Dedifferentiated amniotic fluid mesenchymal stem cell (primary cell): Measurements from ENCODE around the gene SLC44A4.
"Not testable (repeated sequence)": the region's sequence is repeated elsewhere in the genome, so short reads cannot be mapped to it uniquely, and the experiment has no call there.

Experiments used
- DNase-seq: peaks from one replicate; pipeline ENCODE4 v3.0.0-alpha.2; 2016; ENCODE audit errors: extremely low spot score

Gene SLC44A4

DNA sequence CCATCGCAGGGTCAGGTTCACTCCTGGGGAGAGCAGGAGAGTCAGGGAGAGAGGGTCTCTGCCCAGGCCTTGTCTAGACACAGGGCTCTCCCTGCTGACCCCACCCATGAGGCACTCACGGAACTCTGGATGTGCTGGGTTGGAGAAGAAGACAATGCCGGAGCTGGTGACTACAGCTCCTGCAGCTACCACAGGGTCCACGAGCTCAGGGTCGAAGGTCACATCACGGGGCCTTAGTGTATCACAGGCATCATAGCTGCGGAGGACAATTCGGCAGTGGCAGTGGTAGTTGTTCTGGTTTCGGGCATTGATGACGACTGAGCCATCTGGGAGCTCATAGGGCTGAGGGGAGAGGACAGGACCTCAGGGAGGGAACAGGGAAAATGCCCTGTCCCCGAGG is 18.9 kb downstream of the SLC44A4 start:
- DNase-seq, result no peak

DNA sequence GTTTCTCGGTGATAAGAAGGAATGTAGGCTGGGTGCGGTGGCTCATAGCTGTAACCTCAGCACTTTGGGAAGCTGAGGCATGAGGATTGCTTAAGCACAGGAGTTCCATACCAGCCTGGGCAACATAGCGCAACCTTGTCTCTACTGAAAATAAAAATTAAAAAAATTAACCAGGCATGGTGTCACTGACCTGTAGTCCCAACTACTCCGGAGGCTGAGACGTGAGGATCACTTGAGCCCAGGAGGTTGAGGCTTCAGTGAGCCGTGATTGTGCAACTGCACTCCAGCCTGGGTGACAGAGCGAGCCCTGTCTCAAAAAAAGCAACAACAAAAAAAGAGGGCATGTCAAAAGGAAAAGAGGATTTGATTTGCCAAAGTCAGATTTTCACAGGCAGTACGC is 20.1 kb downstream of the SLC44A4 start:
- no peak for DNase-seq

DNA sequence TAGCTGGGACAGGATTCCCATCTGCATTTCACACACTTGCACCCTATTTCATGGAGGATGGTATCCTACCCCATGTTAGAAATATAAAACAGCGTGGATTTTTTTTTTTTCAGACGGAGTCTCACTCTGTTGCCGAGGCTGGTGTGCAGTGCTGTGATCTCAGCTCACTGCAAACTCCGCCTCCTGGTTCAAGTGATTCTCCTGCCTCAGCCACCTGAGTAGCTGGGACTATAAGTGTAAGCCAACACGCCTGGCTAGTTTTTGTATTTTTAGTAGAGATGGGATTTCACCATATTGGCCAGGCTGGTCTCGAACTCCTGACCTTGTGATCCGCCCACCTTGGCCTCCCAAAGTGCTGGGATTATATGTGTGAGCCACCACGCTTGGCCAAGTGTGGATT is 21.0 kb downstream of the SLC44A4 start:
- DNase-seq, result not testable (repeated sequence)

DNA sequence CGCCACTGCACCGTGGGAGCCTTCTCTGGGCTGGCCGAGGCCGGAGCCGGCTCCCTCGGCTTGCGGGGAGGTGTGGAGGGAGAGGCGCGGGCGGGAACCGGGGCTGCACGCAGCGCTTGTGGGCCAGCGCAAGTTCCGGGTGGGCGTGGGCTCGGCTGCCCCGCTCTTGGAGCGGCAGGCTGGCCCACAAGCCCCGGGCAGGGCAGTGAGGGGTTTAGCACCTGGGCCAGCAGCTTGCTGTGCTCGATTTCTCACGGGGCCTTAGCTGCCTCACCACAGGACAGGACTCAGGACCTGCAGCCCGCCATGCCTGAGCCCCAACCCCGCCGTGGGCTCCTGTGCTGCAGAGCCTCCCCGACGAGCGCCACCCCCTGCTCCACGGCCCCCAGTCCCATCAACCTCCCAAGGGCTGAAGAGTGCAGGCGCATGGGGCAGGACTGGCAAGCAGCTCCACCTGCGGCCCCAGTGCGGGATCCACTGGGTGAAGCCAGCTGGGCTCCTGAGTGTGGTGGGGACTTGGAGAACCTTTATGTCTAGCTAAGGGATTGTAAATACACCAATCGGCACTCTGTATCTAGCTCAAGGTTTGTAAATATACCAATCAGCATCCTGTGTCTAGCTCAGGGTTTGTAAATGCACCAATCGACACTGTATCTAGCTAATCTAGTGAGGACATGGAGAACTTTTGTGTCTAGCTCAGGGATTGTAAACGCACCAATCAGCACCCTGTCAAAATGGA is 26.6 kb downstream of the SLC44A4 start:
- DNase-seq, result not testable (repeated sequence)

DNA sequence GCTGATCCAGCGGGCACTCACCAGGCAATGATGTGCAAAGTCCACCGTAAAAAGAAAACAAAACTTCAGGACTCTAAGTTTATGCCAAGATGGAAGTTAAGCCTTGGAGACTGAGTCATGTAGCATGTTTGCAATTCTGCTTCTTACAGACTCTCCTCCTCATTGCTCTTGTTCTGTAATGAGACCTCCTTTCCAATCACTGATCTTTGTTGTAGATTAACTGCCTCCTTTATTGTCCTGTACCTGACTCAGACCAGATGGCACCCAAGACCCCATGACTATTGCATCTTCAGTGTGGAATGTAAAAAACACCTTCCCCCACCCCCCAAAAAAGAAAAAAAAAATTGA is 27.3 kb downstream of the SLC44A4 start:
- DNase-seq, result no peak

DNA sequence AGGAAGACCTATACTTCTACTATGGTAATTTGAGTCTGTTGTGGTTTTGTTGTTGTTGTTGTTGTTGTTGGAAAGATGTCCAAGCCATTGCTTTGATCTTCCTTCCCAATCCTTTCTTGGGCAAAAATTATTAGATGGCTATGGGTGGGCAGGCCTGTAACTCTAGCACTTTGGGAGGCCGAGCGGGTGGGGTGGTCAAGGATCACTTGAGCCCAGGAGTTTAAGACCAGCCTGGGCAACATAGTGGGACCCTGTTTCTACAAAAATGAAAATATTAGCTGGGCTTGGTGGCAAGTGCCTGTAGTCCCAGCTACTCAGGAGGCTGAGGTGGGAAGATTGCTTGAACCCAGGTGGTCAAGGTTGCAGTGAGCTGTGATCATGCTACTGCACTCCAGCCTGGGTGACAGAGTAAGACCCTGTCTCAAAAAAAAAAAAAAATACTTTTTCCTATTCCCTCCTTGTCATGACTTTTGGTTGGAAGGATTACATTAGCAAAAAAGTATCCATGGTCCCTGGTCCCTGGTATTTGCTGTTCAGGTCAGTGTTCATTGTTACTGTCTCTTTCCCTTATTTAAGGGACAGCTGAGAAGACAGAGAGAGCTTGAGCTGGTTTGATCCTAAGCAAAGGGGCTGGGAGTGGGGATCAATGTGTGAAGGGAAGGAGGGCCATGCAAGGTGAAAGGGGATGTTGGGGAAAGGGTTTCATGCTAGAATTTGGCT is 27.9 kb downstream of the SLC44A4 start:
- DNase-seq, result no peak

DNA sequence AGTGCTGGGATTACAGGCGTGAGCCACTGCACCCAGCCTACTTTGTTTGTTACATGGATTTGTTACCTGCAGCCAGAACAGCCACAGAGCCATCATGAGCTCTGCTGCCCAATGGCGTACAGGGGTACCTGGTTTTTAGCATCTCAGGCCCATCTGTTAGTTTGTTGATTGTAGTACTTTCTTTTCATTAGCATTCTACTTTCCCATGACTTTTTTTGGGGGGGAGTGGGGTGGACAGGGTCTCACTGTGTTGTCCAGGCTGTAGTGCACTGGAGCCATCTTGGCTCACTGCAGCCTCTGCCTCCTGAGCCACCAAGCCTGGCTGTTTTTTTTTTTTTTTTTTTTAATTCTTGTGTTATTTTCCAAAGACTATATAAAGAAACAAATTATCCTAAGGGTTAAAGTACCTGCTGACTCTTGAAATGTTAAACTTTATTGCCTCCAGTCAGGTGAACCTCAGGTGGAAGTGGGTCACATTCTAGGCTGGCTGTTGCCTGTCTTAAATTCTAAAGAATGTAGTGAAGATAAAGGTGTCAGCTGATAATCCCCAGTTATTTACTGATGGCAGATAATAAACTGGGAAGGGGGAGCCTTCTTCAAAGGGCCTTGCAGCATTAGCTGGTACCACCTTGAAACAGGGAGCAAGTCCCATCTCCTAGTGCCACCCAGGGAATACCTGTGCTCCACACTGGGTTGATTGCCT is 31.4 kb downstream of the SLC44A4 start:
- no peak for DNase-seq

DNA sequence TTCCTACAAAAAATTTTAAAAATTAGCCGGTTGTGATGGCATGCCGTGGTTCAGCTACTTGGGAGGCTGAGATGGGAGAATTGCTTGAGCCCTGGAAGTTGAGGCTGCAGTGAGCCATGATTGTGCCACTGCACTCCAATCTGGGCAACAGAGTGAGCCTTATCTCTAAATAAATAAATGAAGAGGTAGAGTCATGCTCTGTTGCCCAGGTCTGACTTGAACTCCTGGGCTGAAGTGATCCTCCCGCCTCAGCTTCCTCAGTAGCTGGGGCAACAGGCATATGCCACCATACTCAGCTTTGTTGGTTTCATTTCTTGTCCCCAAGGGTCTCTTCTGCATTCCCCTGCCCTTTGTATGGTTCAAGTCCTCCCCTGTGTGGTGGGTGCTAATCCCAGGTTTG is 34.3 kb downstream of the SLC44A4 start:
- DNase-seq, result no peak

DNA sequence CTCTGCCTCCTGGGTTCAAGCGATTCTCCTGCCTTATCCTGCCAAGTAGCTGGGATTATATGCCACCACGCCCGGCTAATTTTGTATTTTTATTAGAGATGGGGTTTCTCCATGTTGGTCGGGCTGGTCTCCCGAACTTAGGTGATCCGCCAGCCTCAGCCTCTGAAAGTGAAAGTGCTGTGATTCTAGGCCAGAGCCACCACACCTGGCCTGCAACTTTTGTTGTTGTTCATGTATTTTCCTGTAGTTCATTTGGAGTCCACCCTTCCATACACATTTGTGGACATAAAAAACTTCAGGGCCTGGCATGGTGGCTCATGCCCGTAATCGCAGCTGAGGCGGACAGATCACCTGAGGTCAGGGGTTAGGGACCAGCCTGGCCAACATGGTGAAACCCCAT is 36.7 kb downstream of the SLC44A4 start:
- no peak for DNase-seq

DNA sequence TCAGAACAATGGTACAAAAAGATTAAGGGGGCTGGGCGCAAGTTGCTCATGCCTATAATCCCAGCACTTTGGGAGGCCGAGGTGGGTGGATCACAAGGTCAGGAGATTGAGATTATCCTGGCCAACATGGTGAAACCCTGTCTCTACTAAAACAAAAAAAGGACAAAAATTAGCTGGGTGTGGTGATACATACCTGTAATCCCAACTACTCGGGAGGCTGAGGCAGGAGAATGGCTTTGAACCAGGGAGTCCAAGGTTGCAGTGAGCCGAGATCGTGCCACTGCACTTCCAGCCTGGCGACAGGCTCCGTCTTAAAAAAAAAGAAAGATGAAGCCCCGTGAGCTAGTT is 39.0 kb downstream of the SLC44A4 start:
- DNase-seq, result not testable (repeated sequence)

DNA sequence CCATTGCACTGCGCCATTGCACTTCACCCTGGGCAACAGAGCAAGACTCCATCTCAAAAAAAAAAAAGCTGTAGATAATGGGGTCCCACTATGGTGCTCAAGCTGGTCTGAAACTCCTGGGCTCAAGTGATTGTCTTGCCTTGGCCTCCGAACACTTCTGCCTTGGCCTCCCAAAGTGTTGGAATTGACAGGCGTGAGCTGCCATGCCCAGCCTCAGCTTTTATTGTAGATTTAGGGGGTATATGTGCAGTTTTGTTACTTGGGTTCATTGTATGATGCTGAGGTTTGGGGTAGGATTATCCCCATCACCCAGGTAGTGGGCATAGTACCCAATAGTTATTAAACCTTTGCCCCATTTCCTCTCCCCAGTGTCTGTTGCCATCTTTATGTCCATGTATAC is 39.8 kb downstream of the SLC44A4 start:
- DNase-seq, result no peak

DNA sequence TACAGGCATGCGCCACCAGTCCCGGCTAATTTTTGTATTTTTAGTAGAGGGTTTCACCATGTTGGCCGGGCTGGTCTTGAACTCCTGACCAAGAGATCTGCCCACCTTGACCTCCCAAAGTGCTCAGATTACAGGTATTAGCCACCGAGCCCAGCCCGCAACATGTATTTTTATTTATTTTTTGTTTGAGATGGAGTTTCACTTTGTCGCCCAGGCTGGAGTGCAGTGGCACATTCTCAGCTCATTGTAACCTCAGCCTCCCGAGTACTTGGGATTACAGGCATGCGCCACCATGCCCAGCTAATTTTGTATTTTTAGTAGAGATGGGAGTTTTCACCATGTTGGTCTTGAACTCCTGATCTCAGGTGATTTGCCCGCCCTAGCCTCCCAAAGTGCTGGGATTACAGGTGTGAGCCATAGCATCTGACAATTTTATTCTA is 40.7 kb downstream of the SLC44A4 start:
- DNase-seq, result not testable (repeated sequence)

DNA sequence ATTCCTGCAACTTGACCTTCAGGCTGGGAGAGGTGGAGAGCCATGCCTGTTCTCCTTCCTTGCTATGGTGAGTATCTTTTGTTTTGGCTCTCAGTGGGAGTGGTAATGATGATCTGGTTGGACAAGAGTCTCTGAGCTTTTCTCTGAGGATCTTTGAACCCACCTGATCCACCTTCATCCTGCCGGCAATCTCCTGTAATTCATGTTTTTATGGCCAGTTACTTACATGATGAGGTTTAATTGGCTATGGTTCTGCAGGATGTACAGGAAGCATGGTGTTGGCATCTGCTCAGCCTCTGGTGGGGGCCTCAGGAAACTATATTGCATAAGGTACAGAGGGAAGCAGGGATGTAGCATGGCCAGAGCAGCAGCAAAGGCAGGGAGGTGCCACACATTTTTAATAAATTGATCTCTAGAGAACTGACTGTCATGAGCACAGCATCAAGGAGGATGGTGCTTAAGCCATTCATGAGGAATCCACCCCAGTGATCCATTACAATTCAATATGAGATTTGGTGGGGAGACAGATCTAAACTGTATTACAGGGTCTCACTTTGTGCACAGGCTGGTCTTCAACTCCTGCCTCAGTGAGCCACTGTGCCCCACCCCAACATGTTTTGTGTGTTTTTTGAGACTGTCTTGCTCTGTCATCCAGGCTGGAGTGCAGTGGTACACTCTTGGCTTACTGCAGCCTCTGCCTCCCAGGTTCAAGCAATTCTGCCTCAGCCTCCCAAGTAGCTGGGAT is 41.3 kb downstream of the SLC44A4 start:
- DNase-seq, result no peak

DNA sequence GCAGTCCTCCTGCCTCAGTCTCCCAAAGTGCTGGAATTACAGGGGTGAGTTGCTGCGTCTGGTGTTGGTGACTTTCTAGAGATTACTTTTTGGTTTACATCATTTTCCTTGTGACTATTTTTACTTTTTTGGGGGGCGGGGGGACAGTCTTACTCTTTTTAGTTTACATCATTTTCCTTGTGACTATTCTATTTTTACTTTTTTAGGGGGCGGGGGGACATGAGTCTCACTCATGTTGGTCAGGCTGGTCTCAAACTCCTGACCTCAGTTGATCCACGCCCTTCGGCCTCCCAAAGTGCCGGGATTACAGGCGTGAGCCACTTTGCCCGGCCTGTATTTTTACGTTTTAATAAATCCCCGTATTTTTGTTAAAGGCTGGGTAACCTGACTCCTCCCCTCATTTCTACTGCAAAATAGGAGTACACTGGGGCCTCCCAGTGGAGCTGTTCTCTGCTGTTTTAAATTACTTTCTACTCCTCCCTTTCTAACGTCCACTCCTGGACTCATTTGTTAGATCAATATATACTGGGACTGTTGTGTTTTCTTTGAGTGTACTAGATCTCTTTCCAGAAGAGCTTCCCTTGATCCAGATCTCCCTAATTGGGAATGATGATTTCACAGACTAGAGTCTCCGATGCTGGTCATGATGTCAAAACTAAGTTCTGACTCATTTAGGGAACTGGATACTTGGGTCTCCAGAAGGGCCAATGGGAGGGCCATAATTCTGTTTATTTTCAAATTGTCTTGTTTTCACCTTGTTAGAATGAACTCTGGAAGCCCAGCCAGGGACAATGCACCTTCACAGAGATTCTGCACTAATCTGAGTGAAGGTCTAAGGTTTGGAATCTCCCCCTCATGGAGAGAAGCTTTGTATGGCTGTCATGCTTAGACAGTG is 42.1 kb downstream of the SLC44A4 start:
- peak; percentile 49 for DNase-seq

DNA sequence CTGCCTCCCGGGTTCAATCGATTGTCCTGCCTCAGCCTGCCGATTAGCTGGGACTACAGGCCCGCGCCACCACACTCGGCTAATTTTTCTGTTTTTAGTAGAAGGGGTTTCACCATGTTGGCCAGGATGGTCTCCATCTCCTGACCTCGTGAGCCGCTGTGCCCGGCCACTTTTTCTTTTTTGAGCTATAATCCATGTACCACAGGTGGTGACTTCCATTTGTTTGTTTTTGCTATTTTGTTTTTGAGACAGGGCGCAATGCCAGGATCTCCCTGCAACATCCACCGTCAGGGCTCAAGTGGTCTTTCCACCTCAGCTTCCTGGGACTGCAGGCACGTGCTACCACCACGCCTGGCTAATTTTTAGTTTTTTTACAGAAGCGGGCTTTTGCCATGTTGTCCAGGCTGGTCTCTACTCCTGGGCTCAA is 42.7 kb downstream of the SLC44A4 start:
- no peak for DNase-seq

DNA sequence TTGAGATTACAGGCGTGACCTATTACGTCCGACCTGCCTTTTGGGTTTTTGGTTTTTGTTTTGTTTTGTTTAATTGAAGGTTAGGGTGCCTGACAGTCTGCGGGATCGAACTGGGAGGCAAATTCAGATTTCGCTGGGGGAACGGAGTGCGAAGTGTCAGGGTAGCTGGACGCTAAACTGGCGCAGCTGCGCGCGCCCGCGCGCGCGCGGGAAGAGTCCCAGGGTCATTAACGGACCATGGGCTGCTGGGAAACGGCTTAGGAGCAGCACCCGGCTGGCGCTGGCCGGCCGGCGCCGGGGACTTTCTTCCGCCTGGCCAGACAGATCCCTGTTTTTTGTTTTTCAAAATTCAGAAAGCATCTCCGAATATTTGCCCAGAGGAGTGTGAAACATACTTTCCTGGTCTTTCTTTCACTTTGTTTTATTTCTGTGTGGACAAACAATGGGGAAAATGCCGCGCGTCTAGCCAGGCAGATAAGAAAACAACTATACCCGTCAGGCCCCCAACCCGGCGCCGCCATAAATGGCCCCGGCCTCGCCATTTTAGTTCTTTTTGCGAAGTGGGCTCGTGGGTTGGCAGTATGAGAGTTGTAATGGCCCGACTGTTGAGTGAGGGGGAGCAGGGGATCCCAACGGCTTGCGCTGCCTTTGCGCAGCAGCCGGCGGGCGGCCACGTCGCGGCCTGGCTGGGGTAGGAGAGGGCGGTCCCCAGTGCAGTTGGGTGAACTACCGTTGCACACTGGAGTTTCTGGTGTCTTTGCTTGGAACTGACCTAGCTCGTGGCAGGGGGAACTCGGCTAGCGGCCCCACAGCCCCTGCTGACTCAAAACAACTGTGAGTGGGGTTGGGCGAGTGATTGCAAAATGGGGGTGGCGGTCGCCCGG is 44.2 kb downstream of the SLC44A4 start:
- DNase-seq, result peak; percentile 72

DNA sequence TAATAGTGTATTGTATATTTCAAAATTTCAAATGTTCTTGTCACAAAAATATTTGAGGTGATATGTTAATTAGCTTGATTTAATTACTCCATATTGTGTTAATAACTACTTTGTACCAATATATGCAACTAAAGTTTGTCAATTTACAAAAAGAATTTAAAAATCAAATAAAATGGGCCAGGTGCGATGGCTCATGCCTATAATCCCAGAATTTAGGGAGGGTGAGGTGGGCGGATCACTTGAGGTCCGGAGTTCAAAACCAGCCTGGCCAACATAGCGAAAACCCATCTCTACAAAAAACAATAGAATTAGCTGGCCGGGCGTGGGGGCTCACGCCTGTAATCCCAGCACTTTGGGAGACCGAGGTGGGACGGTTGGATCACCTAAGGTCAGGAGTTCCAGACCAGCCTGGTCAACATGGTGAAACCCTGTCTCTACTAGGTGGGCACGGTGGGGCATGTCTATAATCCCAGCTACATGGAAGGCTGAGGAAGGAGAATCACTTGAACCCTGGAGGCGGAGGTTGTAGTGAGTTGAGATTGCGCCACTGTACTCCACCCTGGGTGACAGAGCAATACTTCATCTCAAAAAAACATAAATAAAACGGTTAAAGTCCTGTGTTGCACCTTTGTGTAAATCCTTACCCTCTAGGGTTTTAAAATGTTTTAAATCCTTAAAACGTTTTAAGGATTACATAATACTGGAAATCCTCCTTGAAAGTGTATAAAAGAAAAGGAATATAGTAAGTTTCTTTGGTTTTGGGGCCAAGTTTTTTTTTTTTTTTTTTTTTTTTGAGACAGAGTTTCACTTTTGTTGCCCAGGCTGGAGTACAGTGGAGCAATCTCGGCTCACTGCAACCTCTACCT is 47.2 kb downstream of the SLC44A4 start:
- DNase-seq, result no peak

DNA sequence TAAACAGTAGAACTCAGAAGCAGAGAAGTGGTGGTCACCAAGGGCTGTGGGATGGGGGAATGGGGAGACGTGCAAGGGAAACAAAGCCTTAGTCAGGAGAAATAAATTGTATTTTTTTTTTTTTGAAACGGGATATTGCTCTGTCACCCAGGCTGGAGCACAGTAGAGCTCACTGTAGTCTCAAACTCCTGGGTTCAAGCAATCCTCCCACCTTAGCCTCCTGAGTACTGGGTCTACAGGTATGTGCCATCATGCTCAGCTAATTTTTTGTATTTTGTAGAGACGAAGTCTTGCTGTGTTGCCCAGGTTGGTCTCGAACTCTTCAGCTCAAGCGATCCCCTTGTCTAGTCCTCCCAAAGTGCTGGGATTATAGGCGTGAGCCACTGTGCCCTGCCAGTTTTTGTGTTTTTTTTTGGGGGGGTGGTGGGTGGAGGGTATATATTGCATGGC is 47.9 kb downstream of the SLC44A4 start:
- DNase-seq, result no peak

DNA sequence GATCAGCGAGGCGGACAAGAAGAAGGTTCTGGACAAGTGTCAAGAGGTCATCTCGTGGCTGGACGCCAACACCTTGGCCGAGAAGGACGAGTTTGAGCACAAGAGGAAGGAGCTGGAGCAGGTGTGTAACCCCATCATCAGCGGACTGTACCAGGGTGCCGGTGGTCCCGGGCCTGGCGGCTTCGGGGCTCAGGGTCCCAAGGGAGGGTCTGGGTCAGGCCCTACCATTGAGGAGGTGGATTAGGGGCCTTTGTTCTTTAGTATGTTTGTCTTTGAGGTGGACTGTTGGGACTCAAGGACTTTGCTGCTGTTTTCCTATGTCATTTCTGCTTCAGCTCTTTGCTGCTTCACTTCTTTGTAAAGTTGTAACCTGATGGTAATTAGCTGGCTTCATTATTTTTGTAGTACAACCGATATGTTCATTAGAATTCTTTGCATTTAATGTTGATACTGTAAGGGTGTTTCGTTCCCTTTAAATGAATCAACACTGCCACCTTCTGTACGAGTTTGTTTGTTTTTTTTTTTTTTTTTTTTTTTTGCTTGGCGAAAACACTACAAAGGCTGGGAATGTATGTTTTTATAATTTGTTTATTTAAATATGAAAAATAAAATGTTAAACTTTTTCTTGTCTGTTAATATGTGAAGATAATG is 49.0 kb downstream of the SLC44A4 start:
- peak; percentile 54 for DNase-seq
